ENCODE measurements around the gene MUC5B.

Gene MUC5B

DNA sequence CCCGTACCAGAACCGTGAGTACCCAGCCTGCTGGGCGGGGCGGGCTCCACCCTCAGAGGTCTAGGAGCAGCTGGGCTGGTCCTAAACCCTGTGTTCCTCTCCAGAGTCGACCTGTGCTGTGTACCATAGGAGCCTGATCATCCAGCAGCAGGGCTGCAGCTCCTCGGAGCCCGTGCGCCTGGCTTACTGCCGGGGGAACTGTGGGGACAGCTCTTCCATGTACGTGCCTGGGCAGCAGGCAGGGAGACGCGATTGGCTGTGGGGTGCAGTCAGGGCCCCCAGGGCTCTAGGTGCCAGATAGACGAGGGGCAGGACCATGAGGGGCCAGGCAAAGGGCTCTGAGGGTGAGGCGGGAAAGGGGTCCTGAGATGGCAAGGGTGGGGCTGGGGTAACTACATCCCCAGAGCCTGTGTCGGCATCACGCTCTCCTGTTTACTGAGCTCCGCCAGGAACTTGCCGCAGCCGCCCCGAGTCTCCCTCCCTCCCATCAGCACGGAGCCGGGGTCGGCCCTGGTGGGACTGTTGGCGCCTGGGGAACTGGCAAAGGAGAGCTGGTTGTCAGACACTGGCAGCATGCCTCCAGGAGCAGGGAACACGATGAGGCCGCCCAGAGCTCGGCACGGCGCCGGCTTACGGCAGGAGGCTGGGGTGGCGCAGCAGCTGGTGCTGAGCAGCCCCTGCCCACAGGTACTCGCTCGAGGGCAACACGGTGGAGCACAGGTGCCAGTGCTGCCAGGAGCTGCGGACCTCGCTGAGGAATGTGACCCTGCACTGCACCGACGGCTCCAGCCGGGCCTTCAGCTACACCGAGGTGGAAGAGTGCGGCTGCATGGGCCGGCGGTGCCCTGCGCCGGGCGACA is 22.9 kb upstream of the MUC5B start:
- TF ChIP-seq REST (IDR thresholded peaks at IDR 0.05; ENCODE audit: insufficient read depth in 1 of 2, low read depth in 2 of 2, low read length in 2 of 2) (no peak), POLR2AphosphoS5 (IDR thresholded peaks at IDR 0.05; ENCODE audit: low read depth, low read length) (no peak), TAF1 (IDR thresholded peaks at IDR 0.05; ENCODE audit: borderline replicate concordance, insufficient read depth, low read length) (no peak), SIN3A (IDR thresholded peaks at IDR 0.05; ENCODE audit: borderline replicate concordance, insufficient read depth, low read length) (no peak), FOXP2 (optimal IDR thresholded peaks at IDR 0.05; ENCODE audit: borderline replicate concordance, extremely low read depth, extremely low read length, insufficient read depth) (no peak)

DNA sequence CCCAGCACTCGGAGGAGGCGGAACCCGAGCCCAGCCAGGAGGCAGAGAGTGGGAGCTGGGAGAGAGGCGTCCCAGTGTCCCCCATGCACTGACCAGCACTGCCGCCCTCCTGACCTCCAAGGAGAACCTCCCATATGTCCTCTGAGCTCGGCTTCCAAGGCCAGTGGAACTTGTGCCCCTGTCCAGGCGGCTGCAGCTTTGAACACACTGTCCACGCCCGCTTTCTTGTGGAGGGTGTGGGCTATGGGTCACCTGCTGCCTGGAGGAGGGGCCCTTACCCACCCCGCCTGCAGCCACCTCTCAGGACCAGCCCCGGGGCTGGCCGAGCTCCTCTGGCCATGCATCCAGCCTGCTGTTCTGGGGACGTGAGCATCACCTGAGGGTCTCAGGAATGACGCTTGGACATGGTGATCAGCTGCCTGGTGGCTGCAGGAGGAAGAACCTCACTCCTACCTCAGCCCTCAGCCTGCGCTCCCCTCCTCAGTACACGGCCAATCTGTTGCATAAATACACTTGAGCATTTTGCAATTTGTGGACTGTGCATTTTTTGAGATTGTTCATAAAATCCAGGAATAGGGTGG is 22.2 kb upstream of the MUC5B start:
- TF ChIP-seq FOXP2 (optimal IDR thresholded peaks at IDR 0.05; ENCODE audit: borderline replicate concordance, extremely low read depth, extremely low read length, insufficient read depth) (no peak), SIN3A (IDR thresholded peaks at IDR 0.05; ENCODE audit: borderline replicate concordance, insufficient read depth, low read length) (no peak), REST (IDR thresholded peaks at IDR 0.05; ENCODE audit: insufficient read depth in 1 of 2, low read depth in 2 of 2, low read length in 2 of 2) (no peak), POLR2AphosphoS5 (IDR thresholded peaks at IDR 0.05; ENCODE audit: low read depth, low read length) (no peak), TAF1 (IDR thresholded peaks at IDR 0.05; ENCODE audit: borderline replicate concordance, insufficient read depth, low read length) (no peak)

GRCh38 chr11:1201395-1202153 is 21.3 kb upstream of the MUC5B start:
- TF ChIP-seq POLR2AphosphoS5 (IDR thresholded peaks at IDR 0.05; ENCODE audit: low read depth, low read length) (no peak), SIN3A (IDR thresholded peaks at IDR 0.05; ENCODE audit: borderline replicate concordance, insufficient read depth, low read length) (no peak), FOXP2 (optimal IDR thresholded peaks at IDR 0.05; ENCODE audit: borderline replicate concordance, extremely low read depth, extremely low read length, insufficient read depth) (no peak), TAF1 (IDR thresholded peaks at IDR 0.05; ENCODE audit: borderline replicate concordance, insufficient read depth, low read length) (no peak), REST (IDR thresholded peaks at IDR 0.05; ENCODE audit: insufficient read depth in 1 of 2, low read depth in 2 of 2, low read length in 2 of 2) (no peak)

DNA sequence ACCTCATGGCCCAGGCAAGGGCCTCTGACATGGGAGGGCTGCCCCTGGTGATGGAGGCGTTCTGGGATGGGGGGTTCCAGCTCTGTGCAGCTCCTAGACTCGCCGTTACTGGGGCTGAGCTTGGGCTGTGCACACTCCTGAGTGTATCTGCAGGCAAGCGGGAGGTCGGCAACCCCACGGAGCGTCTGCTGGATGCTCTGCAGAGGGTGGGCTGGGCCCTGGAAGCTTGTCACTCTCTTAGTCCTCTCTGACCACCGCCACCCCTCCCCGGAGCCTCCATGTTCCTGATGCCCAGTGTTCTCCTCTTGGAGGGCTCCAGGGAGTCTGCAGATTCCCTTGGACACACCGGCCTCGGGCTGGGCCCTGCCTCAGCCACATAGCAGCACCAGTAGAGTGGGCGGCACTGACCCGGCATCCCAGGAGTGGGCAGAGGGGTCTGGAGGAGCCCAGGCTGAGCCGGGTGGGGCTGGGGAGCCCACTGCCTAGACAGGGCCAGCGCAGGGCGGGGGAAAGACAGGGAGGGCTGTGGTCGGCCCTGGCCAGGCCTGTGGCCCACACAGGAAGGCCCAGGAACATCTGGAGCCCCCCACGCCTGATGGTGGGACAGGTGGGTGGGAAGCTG is 20.6 kb upstream of the MUC5B start:
- no peak for TF ChIP-seq REST (IDR thresholded peaks at IDR 0.05; ENCODE audit: insufficient read depth in 1 of 2, low read depth in 2 of 2, low read length in 2 of 2)
- no peak for TF ChIP-seq SIN3A (IDR thresholded peaks at IDR 0.05; ENCODE audit: borderline replicate concordance, insufficient read depth, low read length)
- TF ChIP-seq POLR2AphosphoS5 (IDR thresholded peaks at IDR 0.05; ENCODE audit: low read depth, low read length): no peak
- TF ChIP-seq FOXP2 (optimal IDR thresholded peaks at IDR 0.05; ENCODE audit: borderline replicate concordance, extremely low read depth, extremely low read length, insufficient read depth): no peak
- no peak for TF ChIP-seq TAF1 (IDR thresholded peaks at IDR 0.05; ENCODE audit: borderline replicate concordance, insufficient read depth, low read length)
